K562 (cell line): Measurements from ENCODE around the gene LDOC1. TPM values are rescaled to one million over a fixed set of nuclear protein-coding genes. Genes with fewer than 3 reads are reported as not detected.

Experiments
- ATAC-seq: fragments of 200-7000 bp; cut with Tn5 transposase; 3 replicates; pipeline ENCODE4 v1.9.1; 2020; ENCODE audit warnings: moderate library complexity
- BruUV-seq: library from RNA; stranded (reverse); fragments of 400-500 nt; replicated peaks from 2 replicates; lab custom pipeline; 2021; lab: Mats Ljungman, UMichigan
- CTCF ChIA-PET: fragments of 300-600 bp; formaldehyde crosslinking; extraction: SDS; loops from one replicate; lab custom pipeline; 2021; ENCODE audit warnings: low intra/inter-chr PET ratio; lab: Yijun Ruan, JAX
- POLR2A ChIA-PET: fragments of 300-600, 350-650 bp; sonication (Branson Sonifier 250); formaldehyde crosslinking; extraction: SDS; loops from one replicate; lab custom pipeline; 2021; ENCODE audit warnings: antibody characterized with exemption, inconsistent platforms; lab: Yijun Ruan, JAX
- DNase-seq, 4 experiments: peaks; one replicate each; pipeline versions ENCODE4 v3.0.0 to v3.0.0-alpha.2; 2011 to 2018; ENCODE audit warnings: low spot score in 3 of 4, mixed read lengths in 3 of 4; ENCODE audit errors: extremely low read depth in 1 of 4
- FAIRE-seq: peaks from 2 replicates; lab custom pipeline; 2011; peaks lifted over from hg19 to GRCh38; lab: Jason Lieb, UNC
- H2AFZ ChIP-seq: 2 replicates; pipeline ENCODE4 v1.6.0; 2011; ENCODE audit warnings: low read depth, low read length, control low read depth, inconsistent platforms
- H3K27ac ChIP-seq: fragments of 200-600 bp; 3 replicates; pipeline ENCODE4 v1.8.0; 2011; ENCODE audit warnings: low read depth, mild to moderate bottlenecking, control low read depth, inconsistent platforms, low read length, moderate library complexity, mixed read lengths; ENCODE audit errors: extremely low read depth
- H3K27me3 ChIP-seq, 2 experiments: fragments of 300-600 bp in 1 of 2; 2 replicates in 1 of 2; 3 replicates in 1 of 2; pipeline versions ENCODE4 v1.6.0 to v1.8.0; 2011; ENCODE audit warnings: inconsistent platforms in 2 of 2, low read length in 2 of 2, mild to moderate bottlenecking in 1 of 2, mixed read lengths in 1 of 2, moderate library complexity in 1 of 2; ENCODE audit not compliant: control insufficient read depth in 2 of 2, insufficient read depth in 2 of 2
- H3K36me3 ChIP-seq: fragments of 300-600 bp; 3 replicates; pipeline ENCODE4 v1.8.0; 2011; ENCODE audit warnings: mild to moderate bottlenecking, low read length, inconsistent platforms; ENCODE audit not compliant: control insufficient read depth, insufficient read depth
- H3K4me1 ChIP-seq, 2 experiments: fragments of 200-600 bp in 1 of 2; replicated peaks in 1 of 2; 2 replicates in 1 of 2; 3 replicates in 1 of 2; pipeline versions ENCODE4 v1.5.1 to v1.8.0; 2011; ENCODE audit warnings: inconsistent platforms in 2 of 2, low read length in 2 of 2, mild to moderate bottlenecking in 1 of 2, mixed read lengths in 1 of 2, moderate library complexity in 1 of 2; ENCODE audit not compliant: control insufficient read depth in 2 of 2, insufficient read depth in 2 of 2
- H3K4me2 ChIP-seq: 2 replicates; pipeline ENCODE4 v1.6.1; 2011; ENCODE audit warnings: low read length, control low read depth, inconsistent platforms, mixed read lengths; ENCODE audit not compliant: insufficient read depth
- H3K4me3 ChIP-seq: fragments of 200-600 bp; sonication (generic), shearing (Covaris generic); 2 replicates; pipeline ENCODE4 v1.5.1; 2016; ENCODE audit warnings: control low read depth, inconsistent platforms
- H3K79me2 ChIP-seq: fragments of 200-600 bp; 3 replicates; pipeline ENCODE4 v1.8.0; 2011; ENCODE audit warnings: low read length, inconsistent platforms; ENCODE audit not compliant: control insufficient read depth, insufficient read depth
- H3K9ac ChIP-seq, 2 experiments: 2 replicates each; pipeline versions ENCODE4 v1.6.0 to v1.6.1; 2011; ENCODE audit warnings: low read depth in 2 of 2, low read length in 2 of 2, control low read depth in 1 of 2, inconsistent platforms in 1 of 2, mild to moderate bottlenecking in 1 of 2, mixed read lengths in 1 of 2; ENCODE audit not compliant: insufficient read depth in 1 of 2
- H3K9me1 ChIP-seq: one replicate; pipeline ENCODE4 v1.6.0; 2011; ENCODE audit warnings: inconsistent platforms, mild to moderate bottlenecking, low read length, moderate library complexity; ENCODE audit not compliant: control insufficient read depth, insufficient read depth
- H3K9me3 ChIP-seq: replicated peaks from 2 replicates; pipeline ENCODE4 v1.5.1; 2011; ENCODE audit warnings: low read depth, low read length, inconsistent platforms; ENCODE audit not compliant: control insufficient read depth, insufficient read depth
- H4K20me1 ChIP-seq: replicated peaks from 2 replicates; pipeline ENCODE4 v1.6.1; 2011; ENCODE audit warnings: low read length, inconsistent platforms, mixed read lengths; ENCODE audit not compliant: control insufficient read depth, insufficient read depth
- IFI16 ChIP-seq: fragments of 250-450 bp; sonication (Bioruptor Pico); IDR thresholded peaks from 2 replicates; pipeline ENCODE4 v2.1.2; 2022; ENCODE audit warnings: mild to moderate bottlenecking, inconsistent platforms
- IRF2 ChIP-seq: sonication (generic); formaldehyde crosslinking; IDR thresholded peaks from 2 replicates; pipeline ENCODE4 v1.8.1; 2022; ENCODE audit warnings: mild to moderate bottlenecking, missing genetic modification reagents
- MTA2 ChIP-seq: fragments of 450-650 bp; IDR thresholded peaks from 2 replicates; pipeline ENCODE4 v1.6.1; 2016; ENCODE audit warnings: low read depth
- MXI1 ChIP-seq: IDR thresholded peaks from 2 replicates; pipeline ENCODE4 v1.6.1; 2011; ENCODE audit warnings: low read depth, mild to moderate bottlenecking, improper control_type of control experiment, low read length
- NCOA4 ChIP-seq: fragments of 450-650 bp; IDR thresholded peaks from 2 replicates; pipeline ENCODE4 v1.6.1; 2018; ENCODE audit warnings: mild to moderate bottlenecking; ENCODE audit not compliant: partially characterized antibody
- NUFIP1 ChIP-seq: fragments of 450-650 bp; IDR thresholded peaks from 2 replicates; pipeline ENCODE4 v1.6.1; 2018; ENCODE audit not compliant: partially characterized antibody
- RFX7 ChIP-seq: fragments of 250-450 bp; sonication (Bioruptor Pico); IDR thresholded peaks from 2 replicates; pipeline ENCODE4 v1.5.1; 2021; ENCODE audit warnings: mild to moderate bottlenecking
- ZNF24 ChIP-seq: fragments of 450-650 bp; IDR thresholded peaks from 2 replicates; pipeline ENCODE4 v1.6.1; 2016
- WGBS: fragments of 100-300 bp; shearing (Covaris generic); methylation state at CpG from one replicate; pipeline ENCODE4 v1.1.6; 2016; ENCODE audit warnings: low coverage, mixed read lengths; ENCODE audit not compliant: insufficient coverage; ENCODE audit errors: missing lambda C conversion rate; 5-methylcytosine and 5-hydroxymethylcytosine counted together
- in situ Hi-C: fragments of 300-500 bp; cut with MboI; formaldehyde crosslinking; loops from 4 replicates; pipeline ENCODE4 v1.15.0; 2018; ENCODE audit warnings: inconsistent platforms, mixed read lengths
- intact Hi-C: fragments of 100-400 bp; cut with micrococcal nuclease; formaldehyde crosslinking; loops from 2 replicates; pipeline ENCODE4 v1.14.2; 2022
- polyA plus RNA-seq, 8 experiments: library from polyadenylated mRNA; depleted of rRNA in 4 of 8; stranded (reverse) in 5 of 8; unstranded in 3 of 8; fragments of >200 nt; fragmentation: Nextera tagmentation in 2 of 8; fragmentation: Illumina TruSeq in 1 of 8; extraction: Ambion mirVana in 2 of 8; extraction: Trizol in 1 of 8; gene quantifications; 2 replicates each; pipeline versions ENCODE4 v1.2.1 to v1.2.3, GENCODE V29; 2011 to 2014; ENCODE audit warnings: inconsistent platforms in 1 of 8, missing spikeins in 1 of 8
- total RNA-seq, 7 experiments: library from RNA; depleted of rRNA in 6 of 7; stranded (reverse); fragments of >200 nt in 6 of 7; fragmentation: Illumina TruSeq in 2 of 7; extraction: Trizol in 2 of 7; gene quantifications; 2 replicates each; pipeline versions ENCODE4 v1.2.1 to v1.2.3, GENCODE V29; 2011 to 2021; ENCODE audit warnings: low replicate concordance in 1 of 7
- TF ChIP-seq, protein P1 (sequence below): fragments of 450-650 bp; IDR thresholded peaks from 2 replicates; pipeline ENCODE4 v1.6.1; 2016; ENCODE audit warnings: mild to moderate bottlenecking
- TF ChIP-seq, protein P2 (sequence below): sonication (generic); formaldehyde crosslinking; IDR thresholded peaks from 2 replicates; pipeline ENCODE4 v1.8.0; 2022; ENCODE audit warnings: mild to moderate bottlenecking, missing genetic modification reagents
- TF ChIP-seq, protein P3 (sequence below), 2 experiments: fragments of 450-650 bp in 1 of 2; sonication (generic) in 1 of 2; formaldehyde crosslinking in 1 of 2; IDR thresholded peaks; 2 replicates each; pipeline versions ENCODE4 v1.7.1 to v1.9.0; 2016 to 2022; ENCODE audit warnings: inconsistent platforms in 1 of 2, mild to moderate bottlenecking in 1 of 2, missing genetic modification reagents in 1 of 2

LDOC1 gene
- total and polyA plus RNA-seq, 9 of the 15 experiments (the other 6 are each of a cell fraction or from before 2014, with no cell fraction given), result 0.65 to 3.4 (median 0.95) TPM; not detected in 2

DNA sequence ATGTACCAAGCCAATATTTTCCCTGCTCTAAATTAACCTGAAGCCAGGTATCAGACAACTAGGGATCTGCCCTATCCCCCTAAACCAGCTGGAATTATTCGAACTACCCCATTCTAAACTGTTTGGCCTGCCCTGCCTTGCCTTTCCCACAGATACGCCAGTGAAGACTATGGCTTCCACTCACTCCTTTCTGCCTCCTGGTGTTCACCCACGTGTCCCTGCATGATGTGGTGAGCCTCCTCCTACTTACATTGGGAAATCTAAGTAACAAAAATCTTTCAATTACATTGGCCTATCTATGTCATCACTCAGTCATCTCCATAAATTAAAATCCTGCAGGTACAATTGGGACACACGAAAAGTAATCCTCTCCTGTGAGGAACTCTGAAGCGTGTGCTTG lies 6.1 kb upstream of the LDOC1 start:
- Histone ChIP-seq H4K20me1 (no peaks in the 10 kb centered on the region), H3K79me2 (no peaks in the 10 kb centered on the region), H3K36me3 (no peaks in the 10 kb centered on the region), H3K27ac (no peak overlapping the region), H2AFZ (no peak overlapping the region), H3K9me1 (no peaks in the 10 kb centered on the region), H3K4me1 (no peaks in the 10 kb centered on the region), H3K4me2 (no peak overlapping the region), H3K9ac (no peak overlapping the region), H3K9me3 (no peaks in the 10 kb centered on the region), H3K4me3 (no peak overlapping the region), H3K27me3 (no peaks in the 10 kb centered on the region)
- no TSS peak for BruUV-seq
- no peak for DNase-seq
- ChIA-PET POLR2A (no interaction called here), CTCF (no interaction called here)
- no peak for FAIRE-seq
- WGBS, result 2% methylated on average over 4 of the region's 5 CpGs
- in situ Hi-C loops (no loop called here), intact Hi-C loops (no loop called here)
- no peak for ATAC-seq
- TF ChIP-seq IRF2 (CRISPR knock-in tag) (no peak), MTA2 (no peak), ZNF24 (no peak), NCOA4 (no peak), NUFIP1 (no peak), MXI1 (no peak), RFX7 (CRISPR knock-in tag) (no peak), IFI16 (CRISPR knock-in tag) (no peak)
- TF ChIP-seq, protein P1, sequence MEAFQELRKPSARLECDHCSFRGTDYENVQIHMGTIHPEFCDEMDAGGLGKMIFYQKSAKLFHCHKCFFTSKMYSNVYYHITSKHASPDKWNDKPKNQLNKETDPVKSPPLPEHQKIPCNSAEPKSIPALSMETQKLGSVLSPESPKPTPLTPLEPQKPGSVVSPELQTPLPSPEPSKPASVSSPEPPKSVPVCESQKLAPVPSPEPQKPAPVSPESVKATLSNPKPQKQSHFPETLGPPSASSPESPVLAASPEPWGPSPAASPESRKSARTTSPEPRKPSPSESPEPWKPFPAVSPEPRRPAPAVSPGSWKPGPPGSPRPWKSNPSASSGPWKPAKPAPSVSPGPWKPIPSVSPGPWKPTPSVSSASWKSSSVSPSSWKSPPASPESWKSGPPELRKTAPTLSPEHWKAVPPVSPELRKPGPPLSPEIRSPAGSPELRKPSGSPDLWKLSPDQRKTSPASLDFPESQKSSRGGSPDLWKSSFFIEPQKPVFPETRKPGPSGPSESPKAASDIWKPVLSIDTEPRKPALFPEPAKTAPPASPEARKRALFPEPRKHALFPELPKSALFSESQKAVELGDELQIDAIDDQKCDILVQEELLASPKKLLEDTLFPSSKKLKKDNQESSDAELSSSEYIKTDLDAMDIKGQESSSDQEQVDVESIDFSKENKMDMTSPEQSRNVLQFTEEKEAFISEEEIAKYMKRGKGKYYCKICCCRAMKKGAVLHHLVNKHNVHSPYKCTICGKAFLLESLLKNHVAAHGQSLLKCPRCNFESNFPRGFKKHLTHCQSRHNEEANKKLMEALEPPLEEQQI, result no peak
- TF ChIP-seq, protein P2, sequence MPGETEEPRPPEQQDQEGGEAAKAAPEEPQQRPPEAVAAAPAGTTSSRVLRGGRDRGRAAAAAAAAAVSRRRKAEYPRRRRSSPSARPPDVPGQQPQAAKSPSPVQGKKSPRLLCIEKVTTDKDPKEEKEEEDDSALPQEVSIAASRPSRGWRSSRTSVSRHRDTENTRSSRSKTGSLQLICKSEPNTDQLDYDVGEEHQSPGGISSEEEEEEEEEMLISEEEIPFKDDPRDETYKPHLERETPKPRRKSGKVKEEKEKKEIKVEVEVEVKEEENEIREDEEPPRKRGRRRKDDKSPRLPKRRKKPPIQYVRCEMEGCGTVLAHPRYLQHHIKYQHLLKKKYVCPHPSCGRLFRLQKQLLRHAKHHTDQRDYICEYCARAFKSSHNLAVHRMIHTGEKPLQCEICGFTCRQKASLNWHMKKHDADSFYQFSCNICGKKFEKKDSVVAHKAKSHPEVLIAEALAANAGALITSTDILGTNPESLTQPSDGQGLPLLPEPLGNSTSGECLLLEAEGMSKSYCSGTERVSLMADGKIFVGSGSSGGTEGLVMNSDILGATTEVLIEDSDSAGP (CRISPR knock-in tag), result no peak
- TF ChIP-seq, protein P3, sequence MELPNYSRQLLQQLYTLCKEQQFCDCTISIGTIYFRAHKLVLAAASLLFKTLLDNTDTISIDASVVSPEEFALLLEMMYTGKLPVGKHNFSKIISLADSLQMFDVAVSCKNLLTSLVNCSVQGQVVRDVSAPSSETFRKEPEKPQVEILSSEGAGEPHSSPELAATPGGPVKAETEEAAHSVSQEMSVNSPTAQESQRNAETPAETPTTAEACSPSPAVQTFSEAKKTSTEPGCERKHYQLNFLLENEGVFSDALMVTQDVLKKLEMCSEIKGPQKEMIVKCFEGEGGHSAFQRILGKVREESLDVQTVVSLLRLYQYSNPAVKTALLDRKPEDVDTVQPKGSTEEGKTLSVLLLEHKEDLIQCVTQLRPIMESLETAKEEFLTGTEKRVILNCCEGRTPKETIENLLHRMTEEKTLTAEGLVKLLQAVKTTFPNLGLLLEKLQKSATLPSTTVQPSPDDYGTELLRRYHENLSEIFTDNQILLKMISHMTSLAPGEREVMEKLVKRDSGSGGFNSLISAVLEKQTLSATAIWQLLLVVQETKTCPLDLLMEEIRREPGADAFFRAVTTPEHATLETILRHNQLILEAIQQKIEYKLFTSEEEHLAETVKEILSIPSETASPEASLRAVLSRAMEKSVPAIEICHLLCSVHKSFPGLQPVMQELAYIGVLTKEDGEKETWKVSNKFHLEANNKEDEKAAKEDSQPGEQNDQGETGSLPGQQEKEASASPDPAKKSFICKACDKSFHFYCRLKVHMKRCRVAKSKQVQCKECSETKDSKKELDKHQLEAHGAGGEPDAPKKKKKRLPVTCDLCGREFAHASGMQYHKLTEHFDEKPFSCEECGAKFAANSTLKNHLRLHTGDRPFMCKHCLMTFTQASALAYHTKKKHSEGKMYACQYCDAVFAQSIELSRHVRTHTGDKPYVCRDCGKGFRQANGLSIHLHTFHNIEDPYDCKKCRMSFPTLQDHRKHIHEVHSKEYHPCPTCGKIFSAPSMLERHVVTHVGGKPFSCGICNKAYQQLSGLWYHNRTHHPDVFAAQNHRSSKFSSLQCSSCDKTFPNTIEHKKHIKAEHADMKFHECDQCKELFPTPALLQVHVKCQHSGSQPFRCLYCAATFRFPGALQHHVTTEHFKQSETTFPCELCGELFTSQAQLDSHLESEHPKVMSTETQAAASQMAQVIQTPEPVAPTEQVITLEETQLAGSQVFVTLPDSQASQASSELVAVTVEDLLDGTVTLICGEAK (IDR thresholded peaks at IDR 0.05), result no peak
- TF ChIP-seq, protein P3 (CRISPR knock-in tag; IDR thresholded peaks at IDR 0.05), result no peak
